A673 (cell line): Measurements from ENCODE around the gene LGR6.

Experiments
- CTCF ChIP-seq: fragments of 300-800, 200-600 bp; sonication (generic); conservative IDR thresholded peaks from 2 replicates; pipeline ENCODE4 v1.5.1; 2017; ENCODE audit warnings: low read depth, mild to moderate bottlenecking, antibody characterized with exemption, low read length, moderate library complexity, mixed read lengths
- EZH2 ChIP-seq: fragments of 200-600 bp; sonication (generic); IDR thresholded peaks from 2 replicates; pipeline ENCODE4 v1.6.1; 2017; ENCODE audit warnings: borderline replicate concordance, low read depth, mild to moderate bottlenecking, mixed read lengths, antibody characterized with exemption, low read length; ENCODE audit not compliant: poor library complexity, severe bottlenecking

GRCh38 chr1:202241376-202242079, 47.9 kb downstream of the LGR6 start:
- TF ChIP-seq CTCF, result no peak
- no peak for TF ChIP-seq EZH2
